Thyroid gland (tissue), 4 donors: ENCODE measurements around the gene ACSM2A. TPM values are rescaled to one million over a fixed set of nuclear protein-coding genes. Genes with fewer than 3 reads are reported as not detected.
A peak's percentile ranks its signal among the peaks of the same experiment; 100 is the strongest.
"Not testable (repeated sequence)": the region's sequence is repeated elsewhere in the genome, so short reads cannot be mapped to it uniquely, and the experiment has no call there.

Experiments used
- DNase-seq, 2 donors: peaks; one replicate each; pipeline ENCODE4 v3.0.0-alpha.2; 2019
- H3K27ac ChIP-seq, 3 donors: fragments of 200-600 bp; sonication (generic); 1 replicate in 2 of 3; 2 replicates in 1 of 3; pipeline ENCODE4 v1.5.1; 2016 to 2019; ENCODE audit warnings: mild to moderate bottlenecking in 1 of 3, moderate library complexity in 1 of 3
- H3K27me3 ChIP-seq: fragments of 200-600 bp; sonication (generic); one replicate; pipeline ENCODE4 v1.5.1; 2019
- H3K36me3 ChIP-seq, 2 donors: fragments of 200-600 bp; sonication (generic); one replicate each; pipeline ENCODE4 v1.5.1; 2016 to 2019
- H3K4me1 ChIP-seq, 2 donors: fragments of 200-600 bp; sonication (generic); one replicate each; pipeline ENCODE4 v1.5.1; 2017 to 2019
- H3K4me3 ChIP-seq, 3 donors: fragments of 200-600 bp; sonication (generic); replicated peaks in 1 of 3; 1 replicate in 2 of 3; 2 replicates in 1 of 3; pipeline ENCODE4 v1.5.1; 2016; ENCODE audit warnings: mild to moderate bottlenecking in 1 of 3
- H3K9me3 ChIP-seq: fragments of 200-600 bp; sonication (generic); one replicate; pipeline ENCODE4 v1.5.1; 2017
- POLR2A ChIP-seq, 2 donors: fragments of 450-650 bp; IDR thresholded peaks; one replicate each; pipeline ENCODE4 v1.6.1; 2017; ENCODE audit warnings: antibody characterized with exemption in 2 of 2, mild to moderate bottlenecking in 2 of 2, moderate library complexity in 1 of 2
- WGBS, 2 donors: methylation state at CpG; one replicate each; pipeline ENCODE4 v1.1.5; 2017; 5-methylcytosine and 5-hydroxymethylcytosine counted together
- intact Hi-C: fragments of 100-400 bp; cut with DNase I; formaldehyde crosslinking; loops from one replicate; pipeline ENCODE4 v1.15.1; 2023
- total RNA-seq, 4 donors: library from RNA; depleted of rRNA; stranded (reverse); fragments of >200 nt; gene quantifications; one replicate each; pipeline ENCODE4 v1.2.3, GENCODE V29; 2016
- TF ChIP-seq, protein P1 (sequence below), 6 experiments: fragments of 200-600 bp in 3 of 6; fragments of 450-650 bp in 3 of 6; sonication (generic) in 3 of 6; IDR thresholded peaks; one replicate each; pipeline ENCODE4 v1.5.1; 2016 to 2019; ENCODE audit warnings: antibody characterized with exemption in 6 of 6, mild to moderate bottlenecking in 2 of 6, inconsistent platforms in 1 of 6, moderate library complexity in 1 of 6

The ACSM2A gene
- total RNA-seq, 4 donors from 2014 or later, result 0.20 to 0.56 TPM; not detected in 2

DNA sequence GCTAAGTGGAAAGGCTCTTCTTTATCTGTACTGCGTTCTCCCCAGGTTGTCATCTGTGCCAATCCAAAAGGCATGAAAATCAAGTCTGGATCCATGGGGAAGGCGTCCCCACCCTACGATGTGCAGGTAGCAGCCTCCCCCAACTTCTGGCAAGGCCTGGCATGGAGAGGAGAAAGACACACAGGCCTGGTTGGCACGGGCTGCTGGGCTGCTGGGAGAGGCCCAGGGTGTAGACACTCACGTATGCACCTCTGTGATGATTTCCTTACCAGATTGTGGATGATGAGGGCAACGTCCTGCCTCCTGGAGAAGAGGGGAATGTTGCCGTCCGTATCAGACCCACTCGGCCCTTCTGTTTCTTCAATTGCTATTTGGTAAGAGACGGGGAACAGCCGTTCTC, 20.4 kb upstream of the ACSM2A start:
- 78 to 83% methylated on average over 11 of the region's 11 CpGs for WGBS, 2 donors
- H3K36me3 ChIP-seq, result no peaks in the 10 kb centered on the region
- H3K4me3 ChIP-seq, result no peak overlapping the region
- no peaks in the 10 kb centered on the region for H3K27me3 ChIP-seq
- intact Hi-C loops, result no loop called here
- DNase-seq, result no peak
- no peak for TF ChIP-seq POLR2A (IDR thresholded peaks at IDR 0.05)
- TF ChIP-seq, protein P1, sequence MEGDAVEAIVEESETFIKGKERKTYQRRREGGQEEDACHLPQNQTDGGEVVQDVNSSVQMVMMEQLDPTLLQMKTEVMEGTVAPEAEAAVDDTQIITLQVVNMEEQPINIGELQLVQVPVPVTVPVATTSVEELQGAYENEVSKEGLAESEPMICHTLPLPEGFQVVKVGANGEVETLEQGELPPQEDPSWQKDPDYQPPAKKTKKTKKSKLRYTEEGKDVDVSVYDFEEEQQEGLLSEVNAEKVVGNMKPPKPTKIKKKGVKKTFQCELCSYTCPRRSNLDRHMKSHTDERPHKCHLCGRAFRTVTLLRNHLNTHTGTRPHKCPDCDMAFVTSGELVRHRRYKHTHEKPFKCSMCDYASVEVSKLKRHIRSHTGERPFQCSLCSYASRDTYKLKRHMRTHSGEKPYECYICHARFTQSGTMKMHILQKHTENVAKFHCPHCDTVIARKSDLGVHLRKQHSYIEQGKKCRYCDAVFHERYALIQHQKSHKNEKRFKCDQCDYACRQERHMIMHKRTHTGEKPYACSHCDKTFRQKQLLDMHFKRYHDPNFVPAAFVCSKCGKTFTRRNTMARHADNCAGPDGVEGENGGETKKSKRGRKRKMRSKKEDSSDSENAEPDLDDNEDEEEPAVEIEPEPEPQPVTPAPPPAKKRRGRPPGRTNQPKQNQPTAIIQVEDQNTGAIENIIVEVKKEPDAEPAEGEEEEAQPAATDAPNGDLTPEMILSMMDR (IDR thresholded peaks at IDR 0.05), result no peak
- no peaks in the 10 kb centered on the region for H3K4me1 ChIP-seq
- H3K9me3 ChIP-seq, result no peaks in the 10 kb centered on the region
- H3K27ac ChIP-seq, result no peak overlapping the region

- H3K9me3 ChIP-seq, H3K4me3 ChIP-seq, H3K4me1 ChIP-seq, DNase-seq, H3K36me3 ChIP-seq, intact Hi-C loops, H3K27ac ChIP-seq, H3K27me3 ChIP-seq: not testable (repeated sequence)
- 60 to 81% methylated on average over 1 of the region's 2 CpGs for WGBS, 2 donors
Measured at GRCh38 chr16:20438950-20439349, 12.4 kb upstream of the ACSM2A start.

DNA sequence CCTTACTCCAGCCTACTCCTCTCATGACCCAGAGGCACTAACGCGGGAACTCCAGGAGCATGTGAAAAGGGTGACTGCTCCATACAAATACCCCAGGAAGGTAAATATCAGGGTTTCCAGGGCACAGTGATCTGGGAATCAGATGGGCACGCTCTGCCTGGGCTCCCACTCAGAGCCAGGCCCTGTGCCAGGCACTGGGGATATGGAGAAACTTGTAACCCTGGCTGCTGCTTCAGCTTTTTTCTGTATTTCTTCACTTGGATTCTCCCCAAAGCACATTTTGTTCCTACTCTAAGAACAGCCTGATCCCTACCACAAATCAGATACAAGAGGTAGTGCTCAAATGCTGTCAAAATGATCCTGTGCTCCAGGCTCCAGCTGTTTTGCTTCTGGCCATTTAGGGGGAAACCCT, 11.5 kb upstream of the ACSM2A start:
- DNase-seq, result peak; percentile 44 to 51
- intact Hi-C loops, H3K4me1 ChIP-seq, H3K27me3 ChIP-seq, H3K36me3 ChIP-seq, H3K9me3 ChIP-seq, H3K4me3 ChIP-seq: not testable (repeated sequence)
- 39 to 64% methylated on average over 3 of the region's 3 CpGs for WGBS, 2 donors
- peak overlapping the region in 1 of 3 donors; percentile 80 for H3K27ac ChIP-seq

DNA sequence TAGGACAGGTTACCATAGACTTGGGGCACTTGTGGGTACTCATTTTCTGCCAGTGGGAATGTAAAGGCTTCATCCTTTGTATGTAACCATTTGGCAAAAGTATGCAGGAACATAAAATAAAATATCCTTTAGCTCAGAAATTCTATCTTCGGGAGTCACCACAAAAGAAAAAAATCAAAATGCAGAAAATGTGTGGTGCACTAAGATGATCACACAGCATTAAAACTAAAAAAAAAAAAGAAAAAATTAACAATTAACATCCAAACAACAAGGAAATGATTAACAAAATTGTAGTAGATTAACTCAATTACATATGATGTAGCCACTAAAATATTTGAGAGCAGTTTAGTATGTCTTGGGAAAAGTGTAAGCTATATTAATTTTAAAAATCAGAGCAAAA, 10.6 kb upstream of the ACSM2A start:
- H3K27me3 ChIP-seq, H3K4me3 ChIP-seq, H3K4me1 ChIP-seq, H3K9me3 ChIP-seq, DNase-seq, H3K36me3 ChIP-seq, intact Hi-C loops: not testable (repeated sequence)
- H3K27ac ChIP-seq, result peak overlapping the region in 1 of 3 donors; percentile 50
- WGBS, 2 donors, result 77 to 86% methylated on average over 1 of the region's 1 CpG

- Histone ChIP-seq H3K4me1 (no peaks in the 10 kb centered on the region), H3K9me3 (no peaks in the 10 kb centered on the region), H3K4me3 (no peak overlapping the region), H3K27me3 (no peaks in the 10 kb centered on the region), H3K36me3 (no peaks in the 10 kb centered on the region), H3K27ac (no peak overlapping the region)
- WGBS, 2 donors, result 59 to 78% methylated on average over 3 of the region's 3 CpGs
- no peak for DNase-seq
- intact Hi-C loops, result no loop called here
- no peak for TF ChIP-seq POLR2A (IDR thresholded peaks at IDR 0.05)
- TF ChIP-seq, protein P1 (IDR thresholded peaks at IDR 0.05), result no peak
Measured at GRCh38 chr16:20441191-20441590, 10.1 kb upstream of the ACSM2A start.

DNA sequence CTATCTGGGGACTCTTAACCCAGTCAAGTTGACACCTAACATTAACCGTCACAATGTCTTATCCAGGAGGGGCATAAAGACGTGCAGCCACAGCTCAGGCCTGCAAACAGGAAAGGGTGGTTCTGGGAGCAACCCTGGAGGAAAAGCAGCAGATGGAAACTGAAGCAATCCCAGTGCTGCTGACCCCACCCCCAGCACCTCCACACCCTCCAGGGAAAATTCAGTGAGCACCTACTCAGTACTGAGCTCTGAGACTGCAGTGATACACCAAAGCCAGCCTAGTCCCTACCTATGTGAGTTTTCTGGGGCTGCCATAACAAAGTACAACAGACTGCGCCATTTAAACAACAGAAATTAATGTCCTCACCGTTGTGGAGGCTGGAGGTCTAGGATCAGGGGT, 9.5 kb upstream of the ACSM2A start:
- H3K9me3 ChIP-seq, H3K36me3 ChIP-seq, intact Hi-C loops, H3K27me3 ChIP-seq, DNase-seq, H3K4me1 ChIP-seq, H3K27ac ChIP-seq, H3K4me3 ChIP-seq: not testable (repeated sequence)
- 83 to 95% methylated on average over 2 of the region's 4 CpGs for WGBS, 2 donors

DNA sequence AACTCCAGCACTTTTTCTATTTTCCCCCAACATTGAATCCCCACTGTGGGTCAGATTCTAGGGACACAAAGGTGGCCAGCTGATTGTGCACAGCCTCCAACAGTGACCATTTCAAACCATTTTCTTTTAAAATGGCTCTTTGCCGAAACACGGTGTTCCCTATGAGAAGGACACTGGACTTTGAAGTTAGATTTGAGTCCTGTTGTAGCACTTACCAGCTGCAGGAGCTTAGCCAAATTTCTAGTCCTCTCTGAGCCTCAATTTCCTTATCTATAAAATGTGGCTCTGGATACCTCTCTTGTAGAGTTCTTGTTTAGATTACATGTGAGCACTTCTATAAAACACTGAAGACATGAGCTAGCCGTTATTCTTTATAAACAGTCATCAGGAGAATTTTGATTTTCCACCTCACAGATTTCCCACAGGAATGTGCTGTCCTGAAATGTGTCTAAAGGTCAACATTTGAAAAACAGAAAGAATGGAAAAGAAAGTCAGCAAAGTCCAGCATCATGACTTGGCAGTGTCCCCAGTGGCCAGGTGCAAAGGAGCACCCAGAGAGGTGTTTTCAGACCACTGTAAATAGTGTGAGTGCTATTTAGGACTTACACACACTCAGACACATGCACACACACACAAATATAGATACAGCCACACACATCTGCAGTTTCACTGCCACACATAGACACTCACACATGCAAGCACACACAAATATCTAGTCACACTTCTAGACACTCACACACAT, 4.5 kb upstream of the ACSM2A start:
- H3K4me3 ChIP-seq, intact Hi-C loops, H3K36me3 ChIP-seq, H3K27me3 ChIP-seq, H3K9me3 ChIP-seq, H3K27ac ChIP-seq, DNase-seq, H3K4me1 ChIP-seq: not testable (repeated sequence)
- WGBS, 2 donors, result no CpG with 5 or more reads among the region's 3 CpGs

DNA sequence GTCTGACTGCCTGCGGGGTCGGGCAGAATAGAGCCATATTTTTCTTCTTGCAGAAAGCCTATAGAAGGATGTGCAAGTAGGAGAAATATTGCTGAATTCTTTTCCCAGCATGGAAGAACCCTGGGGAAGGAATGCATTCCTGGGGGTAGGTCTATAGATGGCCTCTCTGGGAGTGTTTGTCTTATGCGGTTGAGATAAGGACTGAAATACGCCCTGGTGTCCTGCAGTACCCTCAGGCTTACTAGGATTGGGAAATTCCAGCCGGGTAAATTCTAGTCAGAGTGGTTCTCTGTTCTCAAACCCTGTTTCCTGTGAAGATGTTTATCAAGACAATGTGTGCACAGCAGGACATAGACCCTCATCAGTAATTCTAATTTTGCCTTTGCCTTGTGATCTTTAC, 2.3 kb downstream of the ACSM2A start:
- H3K36me3 ChIP-seq, H3K9me3 ChIP-seq, H3K4me1 ChIP-seq, H3K4me3 ChIP-seq, intact Hi-C loops, H3K27ac ChIP-seq, DNase-seq, H3K27me3 ChIP-seq: not testable (repeated sequence)
- 63 to 80% methylated on average over 1 to 2 of the region's 5 CpGs for WGBS, 2 donors

DNA sequence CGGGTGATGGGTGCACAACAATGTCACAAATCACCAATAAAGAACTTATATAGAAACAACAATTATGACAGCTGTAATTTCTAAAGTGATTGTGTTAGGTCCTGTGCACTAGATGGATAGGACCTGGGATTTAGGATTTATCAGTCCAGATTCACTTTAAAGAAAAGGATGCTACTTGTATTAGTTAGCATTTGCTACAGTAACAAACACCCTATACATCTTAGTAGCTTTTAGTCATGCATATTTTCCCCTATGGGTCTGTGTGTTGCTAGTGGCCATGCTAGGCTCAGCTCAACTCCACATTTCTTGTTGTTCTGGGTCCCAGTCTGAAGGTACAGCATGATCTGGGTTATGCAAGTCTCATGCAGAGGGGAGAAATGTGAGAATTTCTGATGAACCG, 7.9 kb downstream of the ACSM2A start:
- H3K9me3 ChIP-seq, H3K27me3 ChIP-seq, DNase-seq, H3K4me1 ChIP-seq, H3K4me3 ChIP-seq, H3K27ac ChIP-seq, H3K36me3 ChIP-seq, intact Hi-C loops: not testable (repeated sequence)
- WGBS, 2 donors, result 97% methylated on average over 2 of the region's 2 CpGs

DNA sequence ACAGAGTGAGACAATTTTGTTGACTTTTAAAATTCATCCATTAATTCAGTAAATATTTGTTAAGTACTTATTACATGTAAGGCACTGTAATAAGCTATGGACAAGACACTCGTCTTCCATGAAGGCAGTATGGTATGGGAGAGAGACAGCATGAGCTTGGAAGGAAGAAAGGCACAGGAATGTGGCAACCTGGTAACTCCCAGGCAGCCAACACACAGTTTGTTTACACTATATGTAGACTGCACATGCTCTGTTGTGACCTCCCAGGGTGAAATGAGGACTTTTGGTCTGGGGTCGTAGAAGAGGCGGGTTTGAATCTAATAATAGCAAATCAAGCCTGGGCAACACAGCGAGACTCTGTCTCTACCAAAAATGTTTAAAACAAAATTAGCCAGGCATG, 9.0 kb downstream of the ACSM2A start:
- H3K27ac ChIP-seq, H3K4me1 ChIP-seq, intact Hi-C loops, H3K27me3 ChIP-seq, H3K4me3 ChIP-seq, H3K36me3 ChIP-seq, H3K9me3 ChIP-seq, DNase-seq: not testable (repeated sequence)
- 86 to 93% methylated on average over 3 of the region's 4 CpGs for WGBS, 2 donors

DNA sequence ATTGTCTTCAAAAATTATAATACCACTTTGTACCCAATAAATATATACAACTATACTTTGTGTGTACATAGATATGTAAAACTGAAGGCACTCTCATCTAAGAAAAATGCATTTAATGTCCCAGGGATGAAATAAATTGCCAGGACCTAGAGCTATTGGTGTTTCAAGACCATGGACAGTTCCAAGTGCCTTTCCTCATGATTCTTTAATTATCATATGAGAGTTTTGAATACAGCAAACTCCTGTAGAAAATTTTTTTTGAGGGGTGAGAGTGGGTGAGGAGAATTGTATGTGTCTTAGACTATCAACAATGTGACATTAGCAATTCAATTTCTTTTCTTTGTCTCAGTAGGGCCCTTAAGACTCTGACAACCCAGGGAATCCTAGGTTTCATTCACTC, 17.6 kb downstream of the ACSM2A start:
- H3K27me3 ChIP-seq, intact Hi-C loops, H3K9me3 ChIP-seq, H3K4me3 ChIP-seq, H3K4me1 ChIP-seq, DNase-seq, H3K36me3 ChIP-seq, H3K27ac ChIP-seq: not testable (repeated sequence)
